Endometrium (tissue), 2 donors: Measurements from ENCODE around the gene LYZL2.
"Not testable (repeated sequence)": the region's sequence is repeated elsewhere in the genome, so short reads cannot be mapped to it uniquely, and the experiment has no call there.

Experiments used
- FAIRE-seq: peaks from 2 replicates; lab custom pipeline; 2012; peaks lifted over from hg19 to GRCh38; lab: Jason Lieb, UNC
- donor health status: control.
- donor health status: control.

The LYZL2 gene

GRCh38 chr10:30629653-30630052 lies at the start of gene LYZL2:
LYZL2 (minus strand) TSS chr10:30629753; CDS start chr10:30626915, 2,838 bp downstream.
- FAIRE-seq: no peak

GRCh38 chr10:30677616-30678015 lies 48.1 kb upstream of the LYZL2 start:
- not testable (repeated sequence) for FAIRE-seq

- not testable (repeated sequence) for FAIRE-seq
These were observed 47.6 kb upstream of the LYZL2 start for GRCh38 chr10:30677146-30677545.

GRCh38 chr10:30675791-30676718 lies 46.5 kb upstream of the LYZL2 start:
- FAIRE-seq: no peak

- no peak for FAIRE-seq
These were observed 45.2 kb upstream of the LYZL2 start for GRCh38 chr10:30674796-30675195.

- FAIRE-seq: not testable (repeated sequence)
These were observed 43.7 kb upstream of the LYZL2 start for GRCh38 chr10:30673262-30673661.

- not testable (repeated sequence) for FAIRE-seq
These were observed 42.8 kb upstream of the LYZL2 start for GRCh38 chr10:30672338-30672737.

GRCh38 chr10:30671026-30671616 lies 41.6 kb upstream of the LYZL2 start:
- FAIRE-seq: peak; percentile 59

- FAIRE-seq: not testable (repeated sequence)
These were observed 38.4 kb upstream of the LYZL2 start for GRCh38 chr10:30667982-30668381.

- FAIRE-seq: not testable (repeated sequence)
These were observed 33.9 kb upstream of the LYZL2 start for GRCh38 chr10:30663403-30663802.

GRCh38 chr10:30662814-30663213 lies 33.3 kb upstream of the LYZL2 start:
- FAIRE-seq: no peak

- not testable (repeated sequence) for FAIRE-seq
These were observed 30.8 kb upstream of the LYZL2 start for GRCh38 chr10:30660314-30660713.

- FAIRE-seq: no peak
These were observed 26.7 kb upstream of the LYZL2 start for GRCh38 chr10:30656233-30656632.

- FAIRE-seq: peak; percentile 39
These were observed 25.4 kb upstream of the LYZL2 start for GRCh38 chr10:30655001-30655400.

GRCh38 chr10:30651470-30652397 lies 22.2 kb upstream of the LYZL2 start:
- FAIRE-seq: not testable (repeated sequence)

- no peak for FAIRE-seq
These were observed 17.5 kb upstream of the LYZL2 start for GRCh38 chr10:30647089-30647488.

- FAIRE-seq: no peak
These were observed 15.8 kb upstream of the LYZL2 start for GRCh38 chr10:30645340-30645827.

- FAIRE-seq: not testable (repeated sequence)
These were observed 14.9 kb upstream of the LYZL2 start for GRCh38 chr10:30644408-30644861.

- FAIRE-seq: not testable (repeated sequence)
These were observed 14.1 kb upstream of the LYZL2 start for GRCh38 chr10:30643557-30644199.

- not testable (repeated sequence) for FAIRE-seq
These were observed 13.3 kb upstream of the LYZL2 start for GRCh38 chr10:30642856-30643255.
